CD4-positive, alpha-beta T cell treated with Interleukin-15 for 4 hours (primary cell): Measurements from ENCODE around the gene IPPK.
A peak's percentile ranks its signal among the peaks of the same experiment; 100 is the strongest.

Source experiments
- DNase-seq: peaks from one replicate; pipeline ENCODE4 v3.0.0-alpha.2; 2020; ENCODE audit warnings: low spot score

IPPK gene

DNA sequence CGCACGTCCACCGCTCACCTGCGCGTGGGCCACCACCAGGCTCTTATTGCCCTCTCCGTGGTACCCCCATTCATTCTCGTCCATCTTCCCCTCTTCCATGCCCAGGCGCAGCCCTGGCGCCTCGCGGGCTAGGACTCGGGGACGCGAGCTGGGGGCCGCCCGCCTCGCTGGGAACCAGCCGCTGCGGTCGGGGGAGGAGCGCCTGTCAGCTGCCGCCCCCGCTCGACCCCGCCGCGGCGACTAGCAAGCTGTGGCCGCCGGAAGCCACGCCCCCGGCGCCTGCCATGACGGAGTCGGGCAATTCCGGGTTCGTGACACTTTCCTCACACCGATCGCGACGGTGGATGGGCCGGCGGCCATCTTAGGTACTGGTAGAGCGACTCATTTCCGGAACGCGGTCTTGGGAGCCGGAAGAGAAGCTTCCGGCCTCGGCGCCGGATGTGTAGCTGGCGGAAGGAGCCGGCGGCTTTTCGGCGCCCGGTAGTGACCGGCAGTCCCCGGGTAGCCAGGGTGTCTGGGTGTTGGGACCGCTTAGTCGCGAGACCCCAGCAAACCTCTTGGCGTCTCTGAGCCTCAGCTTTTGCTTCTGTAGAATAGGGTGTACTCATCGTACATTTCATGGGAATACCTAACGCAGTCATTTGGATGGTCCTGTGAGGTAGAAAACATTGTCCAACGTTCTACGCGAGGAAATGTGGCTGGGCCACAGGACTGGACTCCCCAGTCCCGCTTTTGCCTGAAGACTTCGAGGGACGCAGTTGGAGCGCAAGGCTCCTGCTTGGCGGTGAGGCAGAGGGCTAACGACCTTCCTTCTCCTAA, at the start of gene IPPK:
TSS of gene IPPK (minus strand) at position 242 of the 819 bp plus-strand sequence. CDS start at position 99, 143 bp downstream.
- peak; percentile 97 for DNase-seq

GRCh38 chr9:92719028-92719647, 49.2 kb upstream of the IPPK start:
- no peak for DNase-seq

DNA sequence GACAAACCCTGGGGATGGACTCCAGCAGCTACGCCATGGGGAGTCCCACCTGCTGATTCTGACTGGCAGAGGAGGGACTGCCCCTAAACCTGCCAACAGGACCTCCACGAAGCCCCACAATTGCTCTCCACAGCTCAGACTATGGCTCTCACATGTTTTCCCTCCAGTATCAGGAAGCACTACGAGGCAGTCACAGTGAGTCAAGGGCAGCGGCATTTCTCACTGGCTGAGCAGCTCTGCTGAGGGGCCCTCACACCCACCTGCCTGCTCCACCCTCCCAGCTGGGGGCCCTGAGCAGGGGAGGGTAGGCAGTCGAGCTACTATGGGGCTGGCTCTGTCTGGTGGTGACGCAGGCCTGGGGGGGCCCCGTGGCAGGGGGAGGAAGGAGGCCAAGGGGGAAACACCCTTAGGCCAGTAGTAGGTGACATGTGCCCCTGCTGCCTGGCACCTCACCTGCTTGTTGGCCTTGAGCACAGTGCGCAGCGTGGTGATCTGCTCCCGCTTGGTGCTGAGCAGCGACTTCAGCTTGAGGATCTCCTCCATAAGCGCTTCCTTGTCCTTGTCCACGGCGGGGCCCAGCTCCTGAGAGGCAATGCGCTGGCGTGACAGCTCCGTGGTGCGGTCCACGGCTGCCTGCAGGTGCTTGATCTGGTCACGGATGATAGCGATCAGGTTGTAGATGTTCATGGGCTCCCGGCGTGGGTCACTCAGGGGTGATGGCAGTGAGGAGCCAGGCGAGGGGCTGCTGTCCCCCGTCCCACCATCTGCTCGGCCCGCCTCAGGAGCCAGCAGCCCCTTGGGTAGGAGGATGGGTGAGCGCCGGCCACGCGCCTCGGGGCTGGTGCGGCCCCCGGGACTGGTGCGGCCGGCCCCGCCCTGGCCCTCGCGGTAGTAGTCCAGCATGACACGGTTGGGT, 48.4 kb upstream of the IPPK start:
- no peak for DNase-seq

DNA sequence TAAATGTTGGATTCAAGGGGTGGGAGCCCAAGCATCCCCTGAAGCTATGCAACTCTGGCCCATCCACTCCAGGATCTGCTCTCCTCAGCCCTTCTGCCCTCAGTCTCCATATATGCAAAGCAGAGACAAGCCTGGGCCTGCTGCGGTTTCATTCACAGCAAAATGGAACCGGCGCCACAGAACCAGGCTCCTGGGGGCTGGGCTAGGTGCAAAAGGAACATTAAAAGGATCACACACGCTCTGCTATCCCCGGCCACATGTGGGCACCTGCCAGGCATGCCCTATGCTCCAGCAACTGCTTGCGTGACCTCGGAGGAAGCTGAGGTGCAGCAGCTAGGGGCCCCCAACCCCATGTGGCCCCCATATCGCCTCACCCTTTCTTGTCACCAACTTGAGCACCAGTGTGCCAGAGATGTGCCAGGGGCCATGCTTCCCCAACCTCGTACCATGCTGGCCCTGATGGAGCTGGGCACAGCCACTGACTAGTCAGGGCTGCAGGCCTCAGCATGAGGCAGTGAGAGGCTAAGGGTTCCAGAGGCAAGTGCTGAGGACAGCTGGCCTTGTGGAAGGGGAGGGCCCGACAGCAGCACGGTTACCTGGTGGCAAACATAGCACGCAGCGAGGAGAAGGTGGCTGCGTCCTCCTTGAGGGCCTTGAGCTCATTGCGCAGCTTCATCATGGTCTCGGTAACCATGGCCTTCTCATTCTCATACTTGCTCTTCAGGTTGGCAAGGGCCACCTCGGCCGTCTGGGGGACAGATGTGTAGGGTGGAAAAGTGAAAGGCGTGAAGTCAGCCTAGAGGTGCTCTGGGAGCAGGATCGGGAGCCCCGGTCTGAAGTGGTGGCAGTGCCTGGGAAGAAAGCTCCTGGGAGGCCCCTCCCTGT, 47.5 kb upstream of the IPPK start:
- DNase-seq: no peak

- peak; percentile 78 for DNase-seq
Observed at GRCh38 chr9:92716557-92716956, 46.6 kb upstream of the IPPK start.

GRCh38 chr9:92715488-92716231, 45.7 kb upstream of the IPPK start:
- no peak for DNase-seq

DNA sequence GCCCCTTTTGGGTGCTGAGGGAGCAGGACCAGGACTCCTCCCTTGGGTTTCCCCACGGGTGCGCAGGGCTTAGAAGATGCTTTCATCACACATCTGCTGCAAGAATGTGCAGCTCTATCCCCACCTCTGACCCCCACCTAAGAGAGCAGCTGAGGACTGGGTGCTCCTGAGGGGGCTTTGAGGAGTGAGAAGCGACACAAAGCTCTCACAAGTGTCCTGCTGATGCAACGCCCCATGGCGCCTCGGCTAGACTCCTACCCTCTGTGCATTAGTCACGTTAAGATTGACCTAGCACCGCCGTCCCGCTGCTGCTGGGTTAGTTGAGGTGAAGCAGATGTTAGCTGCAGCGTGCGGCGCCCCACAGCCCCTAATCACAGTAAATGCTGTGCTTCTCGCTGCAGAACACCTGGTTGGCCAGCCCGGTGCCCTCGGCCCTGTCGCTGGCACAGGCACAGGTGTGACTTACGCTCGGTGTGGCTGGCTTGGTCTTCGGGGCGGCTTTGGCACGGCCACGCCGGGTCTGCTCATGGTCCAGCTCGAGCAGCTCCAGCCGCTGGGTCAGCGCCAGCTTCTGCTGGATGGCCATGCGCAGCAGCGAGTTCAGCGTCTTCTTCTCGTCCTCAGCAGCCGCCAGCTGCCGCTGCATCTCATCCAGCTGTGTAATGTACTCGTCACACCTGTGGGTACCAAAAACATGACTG, 45.0 kb upstream of the IPPK start:
- DNase-seq: no peak

- no peak for DNase-seq
Observed at GRCh38 chr9:92714016-92714415, 44.1 kb upstream of the IPPK start.

- DNase-seq: no peak
Observed at GRCh38 chr9:92713528-92713927, 43.6 kb upstream of the IPPK start.

DNA sequence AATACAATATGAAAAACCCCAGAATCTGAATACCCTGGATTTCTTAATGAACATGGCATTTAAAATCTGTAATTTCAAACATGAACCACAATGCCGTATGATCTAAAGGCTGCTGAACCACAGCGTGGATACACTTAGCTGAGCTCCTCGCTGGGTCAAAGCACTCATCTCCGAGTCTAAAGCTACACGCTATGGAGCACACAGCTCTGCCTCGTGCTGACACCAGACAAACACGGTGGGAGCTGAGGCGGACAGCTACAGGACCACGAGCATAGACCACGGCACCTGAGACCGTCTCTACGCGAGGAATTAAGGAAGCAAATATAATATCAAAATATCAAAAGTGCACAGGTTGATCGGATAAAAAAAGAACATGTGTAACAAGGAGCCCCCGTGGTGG, 42.8 kb upstream of the IPPK start:
- no peak for DNase-seq

- DNase-seq: peak; percentile 20
Observed at GRCh38 chr9:92711844-92712243, 41.9 kb upstream of the IPPK start.

DNA sequence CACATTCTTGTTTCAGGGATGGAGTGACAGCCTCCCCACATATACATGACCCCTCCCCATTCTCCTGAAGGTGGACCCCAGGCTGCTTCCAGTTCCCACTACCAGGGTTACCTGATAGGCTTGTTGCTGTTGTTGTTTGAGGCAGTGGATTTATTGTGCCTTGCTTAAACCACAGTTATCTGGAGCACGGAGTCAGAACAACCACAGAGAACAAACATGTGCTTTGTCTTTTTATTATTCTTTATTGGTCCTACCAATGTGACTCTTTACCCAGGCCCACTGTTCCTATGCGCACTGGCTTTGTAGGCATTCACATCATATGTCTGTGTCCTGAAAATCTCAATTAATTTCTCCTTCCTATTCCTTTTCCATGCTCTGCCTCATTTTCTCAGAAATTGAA, 41.2 kb upstream of the IPPK start:
- DNase-seq: no peak

DNA sequence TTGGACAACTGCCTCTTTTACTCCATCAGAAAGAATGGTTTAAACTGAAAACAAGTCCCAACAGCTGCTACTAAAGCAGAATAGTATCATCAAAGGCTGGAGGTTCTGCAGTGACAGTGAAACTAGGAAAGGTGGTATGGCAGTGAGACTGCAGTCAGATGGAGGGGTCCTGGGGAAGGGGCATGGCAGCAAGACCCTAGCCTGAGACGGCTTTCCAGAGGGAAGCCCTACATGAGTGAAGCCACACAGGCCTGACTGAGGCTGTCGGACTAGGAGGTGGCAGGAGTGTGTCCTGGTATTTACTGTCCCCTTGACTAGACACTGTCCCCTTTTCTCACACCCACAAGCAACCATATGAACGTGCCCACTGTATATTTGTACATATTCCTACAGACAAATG, 40.4 kb upstream of the IPPK start:
- DNase-seq: no peak

DNA sequence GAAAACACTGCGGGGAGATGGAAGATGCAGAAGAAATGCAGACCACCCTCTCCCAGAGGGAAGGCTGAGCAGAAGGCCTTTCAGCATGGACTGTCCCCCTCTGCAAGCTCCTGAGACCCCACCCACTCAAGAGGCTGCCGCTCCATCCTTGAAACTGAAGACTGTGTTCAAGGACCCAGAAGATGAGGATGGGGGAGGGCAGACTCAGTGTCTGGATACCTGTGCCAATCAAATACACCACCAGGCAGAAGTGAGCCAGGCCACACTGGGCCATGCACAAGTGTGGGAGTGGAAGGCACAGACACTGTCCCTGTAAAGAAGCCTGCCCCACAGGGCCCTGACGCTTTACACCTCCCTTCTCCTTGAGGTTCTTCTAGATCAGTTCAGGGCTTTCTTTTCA, 40.0 kb upstream of the IPPK start:
- no peak for DNase-seq

DNA sequence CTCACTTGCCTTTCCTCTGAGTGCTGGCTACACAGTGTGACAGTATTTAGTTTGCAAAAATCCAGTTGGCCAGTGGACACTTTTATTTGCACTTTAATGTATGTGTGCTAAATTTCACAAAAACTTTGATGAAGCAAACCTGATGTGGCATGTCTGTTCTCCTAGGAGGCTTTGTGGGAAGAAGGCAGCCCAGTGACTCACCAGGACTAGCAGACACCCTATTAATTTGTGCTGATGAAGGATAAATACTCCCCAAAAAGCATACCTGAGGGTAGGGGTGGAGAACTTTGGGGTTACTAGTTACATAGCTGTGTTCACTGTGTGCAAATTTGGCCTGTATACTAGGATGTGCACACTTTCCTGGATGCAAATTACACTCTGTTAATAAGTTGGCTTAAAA, 39.3 kb upstream of the IPPK start:
- no peak for DNase-seq

DNA sequence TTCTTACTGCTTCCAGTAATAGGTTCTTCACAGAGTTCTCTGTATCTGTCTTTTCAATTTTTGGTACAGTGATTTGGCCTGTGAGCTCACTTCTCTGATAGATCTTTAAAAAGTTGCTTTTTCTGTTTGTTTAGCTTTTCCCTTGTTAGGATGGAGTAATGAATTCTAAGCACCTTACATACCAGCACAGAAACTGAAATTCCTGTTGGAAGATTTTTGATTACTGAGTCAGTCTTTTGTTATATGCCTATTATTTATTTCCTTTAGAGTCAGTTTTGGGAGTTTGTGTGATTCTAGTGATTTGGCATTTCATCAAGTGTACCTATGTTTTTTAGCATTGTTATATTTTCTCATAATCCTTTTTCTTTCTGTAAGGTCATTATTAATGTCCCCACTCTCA, 37.6 kb upstream of the IPPK start:
- DNase-seq: no peak

DNA sequence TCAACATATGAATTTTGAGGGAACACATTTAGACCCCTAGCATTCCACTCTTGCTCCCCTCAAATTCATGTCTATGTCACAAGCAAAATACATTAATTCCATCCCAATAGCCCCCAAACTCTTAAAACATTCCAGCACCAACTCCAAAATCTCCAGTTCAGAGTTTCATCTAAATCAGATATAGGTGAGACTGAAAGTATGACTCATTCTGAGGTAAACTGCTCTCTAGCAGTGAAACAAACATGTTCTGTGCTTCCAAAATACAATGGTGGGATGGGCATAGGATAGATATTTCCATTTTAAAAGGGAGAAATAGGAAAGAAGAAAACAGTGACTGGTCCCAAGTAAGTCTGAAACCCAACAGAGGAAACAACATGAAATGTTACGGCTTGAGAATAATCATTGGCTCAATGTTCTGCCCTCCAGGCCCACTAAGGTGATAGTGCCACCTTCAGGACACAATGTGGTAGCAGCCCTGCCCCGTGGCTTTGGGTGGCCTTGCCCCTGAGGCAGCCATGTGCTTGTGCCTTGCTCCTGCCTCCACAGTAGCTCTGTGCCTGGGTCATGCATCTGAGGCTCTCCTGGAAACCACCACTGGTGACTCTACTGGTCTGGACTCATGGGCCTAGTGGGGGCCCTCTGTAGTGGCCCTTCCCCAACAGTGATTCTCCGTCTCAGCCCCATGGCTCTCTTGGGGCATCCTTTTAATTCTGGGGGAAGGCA, 36.4 kb upstream of the IPPK start:
- DNase-seq: peak; percentile 33

DNA sequence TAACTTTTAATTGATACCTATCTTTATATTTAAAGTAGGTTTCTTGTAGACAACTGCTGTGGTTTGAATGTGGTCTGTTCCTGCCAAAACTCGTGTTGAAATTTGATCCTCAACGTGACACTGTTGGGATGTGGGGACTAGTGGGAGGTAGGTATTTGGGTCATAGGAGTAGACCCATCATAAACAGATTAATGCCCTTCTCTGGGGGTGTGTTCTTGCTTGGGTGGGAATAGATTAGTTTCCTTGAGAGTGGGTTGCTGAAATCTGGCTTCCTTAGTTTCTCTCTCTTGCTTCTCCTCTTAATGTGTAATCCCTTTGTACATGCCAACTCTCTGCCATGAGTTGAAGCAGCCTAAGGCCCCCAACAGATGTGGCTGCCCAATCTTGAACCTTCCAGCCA, 34.6 kb upstream of the IPPK start:
- DNase-seq: no peak

GRCh38 chr9:92696619-92697018, 26.7 kb upstream of the IPPK start:
- no peak for DNase-seq

DNA sequence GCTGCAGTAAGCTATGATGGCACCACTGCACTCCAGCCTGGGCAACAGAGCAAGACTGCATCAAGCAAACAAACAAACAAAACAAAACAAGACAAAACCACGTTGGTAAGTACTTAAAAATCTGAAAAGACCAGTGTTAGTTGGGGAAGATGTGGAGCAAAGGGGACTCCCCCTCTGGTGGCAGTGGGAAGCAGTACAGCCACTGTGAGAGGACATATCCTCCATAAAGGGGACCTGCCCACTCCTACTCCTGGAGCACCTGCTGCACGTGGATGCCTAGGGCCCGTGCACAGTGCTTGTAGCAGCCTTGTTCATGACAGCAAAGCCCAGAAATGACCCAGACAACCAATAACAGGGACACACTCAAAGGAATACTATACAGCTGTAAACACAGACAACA, 17.0 kb upstream of the IPPK start:
- DNase-seq: no peak
